NCI-H345 (cell line): ENCODE measurements around the gene FOXI1.

Experiments
- DNase-seq: peaks from one replicate; lab custom pipeline; 2025; lab: John Stamatoyannopoulos, UW

The FOXI1 gene

DNA sequence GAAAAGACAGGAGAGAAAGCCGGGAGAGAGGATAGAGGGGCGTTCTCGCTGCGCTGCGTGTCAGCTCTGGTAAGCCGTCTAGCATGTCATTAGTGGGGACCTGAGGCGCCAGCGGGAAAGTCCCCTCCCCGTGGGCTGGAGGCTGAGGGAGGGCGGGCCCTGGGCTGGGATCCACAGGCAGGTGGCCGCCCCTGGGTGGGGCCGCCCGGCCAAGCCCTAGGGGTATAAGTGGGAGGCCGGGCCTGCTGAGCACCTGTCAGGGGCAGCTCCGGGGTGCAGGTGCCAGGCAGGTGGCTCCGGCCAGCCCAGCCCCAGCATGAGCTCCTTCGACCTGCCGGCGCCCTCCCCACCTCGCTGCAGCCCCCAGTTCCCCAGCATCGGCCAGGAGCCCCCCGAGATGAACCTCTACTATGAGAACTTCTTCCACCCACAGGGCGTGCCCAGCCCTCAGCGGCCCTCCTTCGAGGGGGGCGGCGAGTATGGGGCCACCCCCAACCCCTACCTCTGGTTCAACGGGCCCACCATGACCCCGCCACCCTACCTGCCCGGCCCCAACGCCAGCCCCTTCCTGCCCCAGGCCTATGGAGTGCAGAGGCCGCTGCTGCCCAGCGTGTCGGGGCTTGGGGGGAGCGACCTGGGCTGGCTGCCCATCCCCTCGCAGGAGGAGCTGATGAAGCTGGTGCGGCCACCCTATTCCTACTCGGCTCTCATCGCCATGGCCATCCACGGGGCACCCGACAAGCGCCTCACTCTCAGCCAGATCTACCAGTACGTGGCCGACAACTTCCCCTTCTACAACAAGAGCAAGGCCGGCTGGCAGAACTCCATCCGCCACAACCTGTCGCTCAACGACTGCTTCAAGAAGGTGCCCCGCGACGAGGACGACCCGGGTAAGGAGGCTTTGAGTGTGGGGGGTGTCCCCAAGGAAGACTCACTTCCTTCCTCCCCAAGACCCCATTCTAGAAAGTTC, at the start of gene FOXI1:
TSS of gene FOXI1 (plus strand) at position 256 of the 970 bp plus-strand sequence. CDS start at position 317, 61 bp downstream.
- DNase-seq = no peak

- no peak for DNase-seq
Observed at GRCh38 chr5:170056561-170057267, 49.0 kb upstream of the FOXI1 start.

GRCh38 chr5:170057311-170057710, 48.4 kb upstream of the FOXI1 start:
- DNase-seq = no peak

GRCh38 chr5:170059221-170059620, 46.5 kb upstream of the FOXI1 start:
- DNase-seq = no peak

DNA sequence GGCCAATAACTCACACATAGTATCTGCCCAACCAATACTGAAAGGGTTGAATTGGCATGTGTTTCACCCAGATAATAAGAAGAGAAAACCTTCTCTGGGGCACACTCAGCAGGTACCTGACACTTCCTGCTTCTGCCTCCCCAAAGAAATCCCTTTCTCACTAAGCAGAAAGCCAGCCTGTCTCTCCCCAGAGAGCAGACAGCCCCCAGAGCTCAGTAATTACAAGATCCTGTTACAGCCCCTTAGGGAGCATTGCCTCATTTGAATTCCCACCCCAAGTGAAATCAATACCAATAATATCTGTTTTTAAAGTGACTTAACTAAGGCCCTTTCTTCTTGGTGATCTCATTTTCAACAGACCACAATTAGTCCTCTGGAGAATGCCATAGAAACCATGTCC, 38.5 kb upstream of the FOXI1 start:
- no peak for DNase-seq

- DNase-seq = no peak
Observed at GRCh38 chr5:170067574-170068170, 38.0 kb upstream of the FOXI1 start.

DNA sequence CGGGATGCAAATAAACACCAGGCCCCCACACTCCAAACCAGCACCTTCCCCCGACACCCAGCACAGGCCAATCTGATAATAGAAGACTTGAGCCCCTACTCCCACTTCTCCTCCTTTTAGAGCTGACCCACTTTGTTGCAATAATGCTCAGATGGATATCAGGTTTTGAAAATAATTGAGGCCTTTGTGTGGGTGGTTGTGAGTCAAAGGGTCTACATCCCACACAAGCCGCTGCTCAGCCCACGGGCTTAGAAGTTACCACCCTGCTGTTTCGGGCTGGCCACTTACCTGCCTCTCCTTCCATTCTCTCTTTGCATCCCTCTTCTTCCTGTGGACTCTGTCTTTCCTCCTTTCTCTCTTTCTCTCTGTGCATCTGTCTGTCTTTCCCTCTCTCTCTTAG, 36.2 kb upstream of the FOXI1 start:
- DNase-seq = no peak

DNA sequence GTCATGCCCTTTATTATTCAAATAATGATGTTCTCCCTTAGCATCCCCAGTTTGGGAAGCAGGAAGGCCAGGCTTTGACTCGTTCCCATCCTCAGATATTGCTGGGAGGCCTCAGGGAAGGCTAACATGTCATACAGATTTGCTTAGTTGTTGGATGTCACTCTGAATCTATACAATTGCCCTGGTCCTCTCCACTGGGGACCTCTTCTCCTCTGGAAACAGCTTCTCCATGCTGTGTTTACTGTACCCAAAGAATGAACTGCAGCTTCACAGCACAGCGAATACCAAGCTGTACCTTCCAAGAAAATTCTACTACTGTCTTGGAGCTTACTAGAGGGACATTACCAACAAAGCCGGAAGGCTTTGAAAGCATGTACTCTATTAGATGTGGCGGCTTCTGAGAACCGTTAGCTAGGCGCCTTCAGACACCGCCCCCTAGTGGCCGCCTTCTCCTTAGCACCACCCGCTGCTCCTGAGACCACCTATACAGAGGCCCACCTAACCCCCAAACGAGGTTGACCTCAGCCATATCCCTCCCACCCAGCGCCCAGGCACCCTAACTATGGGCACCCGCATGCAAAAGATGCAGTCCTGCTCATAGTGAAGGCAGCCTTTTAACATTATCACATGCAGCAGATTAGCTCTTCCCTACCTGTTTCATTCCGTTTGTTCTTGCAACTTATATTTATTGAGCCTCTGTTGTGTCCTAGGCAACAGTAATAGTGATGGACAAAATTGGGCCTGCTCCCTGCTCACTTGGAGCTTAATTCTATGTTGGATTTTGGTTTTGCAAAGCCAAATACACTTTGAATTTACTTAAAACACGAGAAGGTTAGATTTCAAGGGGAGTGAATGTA, 34.9 kb upstream of the FOXI1 start:
- DNase-seq = no peak

DNA sequence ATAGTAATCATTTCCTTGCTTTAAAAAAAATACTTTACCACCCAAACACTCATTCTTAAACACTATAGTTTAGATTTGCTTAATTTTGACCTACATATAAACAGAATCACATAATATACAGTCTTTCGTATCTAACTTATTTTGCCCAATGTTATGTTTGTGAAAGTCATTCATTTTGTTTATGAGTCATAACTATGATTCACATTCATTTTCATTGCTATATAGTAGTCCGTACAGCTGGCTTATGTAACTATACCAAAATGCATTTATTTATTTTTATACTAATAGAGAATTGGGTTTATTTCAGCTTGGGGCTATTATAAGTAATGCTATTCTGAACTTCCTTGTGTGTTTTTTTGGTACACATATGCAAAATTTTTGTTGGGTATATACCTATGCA, 33.9 kb upstream of the FOXI1 start:
- no peak for DNase-seq

GRCh38 chr5:170075696-170076095, 30.0 kb upstream of the FOXI1 start:
- no peak for DNase-seq

- DNase-seq = no peak
Observed at GRCh38 chr5:170076211-170076610, 29.5 kb upstream of the FOXI1 start.

- DNase-seq = no peak
Observed at GRCh38 chr5:170076739-170077138, 29.0 kb upstream of the FOXI1 start.

GRCh38 chr5:170077526-170077925, 28.2 kb upstream of the FOXI1 start:
- no peak for DNase-seq

GRCh38 chr5:170078458-170078857, 27.2 kb upstream of the FOXI1 start:
- no peak for DNase-seq

GRCh38 chr5:170078931-170079330, 26.8 kb upstream of the FOXI1 start:
- no peak for DNase-seq

DNA sequence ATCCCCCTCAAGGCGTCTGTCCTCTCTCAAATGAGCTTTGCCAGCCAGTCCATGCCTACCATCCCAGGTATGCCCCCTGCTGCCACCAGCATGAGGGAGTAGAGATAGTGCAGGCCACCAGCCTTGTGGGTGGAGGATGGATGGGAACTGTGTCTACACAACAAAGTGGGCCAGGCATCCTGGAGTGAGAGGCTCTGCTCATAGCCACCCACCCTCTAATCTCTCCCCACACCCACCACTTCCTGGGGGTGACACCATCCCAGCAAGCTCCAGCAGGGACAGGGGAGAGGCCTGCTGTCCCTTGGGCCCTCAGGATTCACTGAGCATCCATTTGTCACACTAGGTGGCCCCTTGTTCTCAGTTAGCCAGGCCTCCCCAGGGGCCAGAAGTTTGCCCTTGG, 25.5 kb upstream of the FOXI1 start:
- DNase-seq = no peak

GRCh38 chr5:170080786-170081445, 24.8 kb upstream of the FOXI1 start:
- DNase-seq = no peak

DNA sequence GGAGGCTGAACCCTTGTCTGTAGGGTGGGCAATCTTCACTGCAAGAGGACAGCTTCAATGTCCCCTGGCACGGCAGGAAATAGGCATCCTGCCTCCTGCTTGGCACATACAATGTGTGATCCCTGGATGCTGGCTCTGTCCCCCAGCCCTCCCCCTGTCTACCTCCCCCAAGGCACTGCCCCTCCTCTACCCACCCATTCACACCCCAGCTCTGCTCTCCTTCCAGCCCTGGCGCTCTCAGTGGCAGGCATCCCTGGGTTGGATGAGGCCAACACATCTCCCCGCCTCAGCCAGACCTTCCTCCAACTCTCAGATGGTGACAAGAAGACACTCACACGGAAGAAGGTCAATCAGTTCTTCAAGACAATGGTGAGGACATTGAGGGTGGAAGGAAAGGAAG, 24.1 kb upstream of the FOXI1 start:
- DNase-seq = no peak

GRCh38 chr5:170082701-170083100, 23.0 kb upstream of the FOXI1 start:
- no peak for DNase-seq

GRCh38 chr5:170087168-170087817, 18.4 kb upstream of the FOXI1 start:
- no peak for DNase-seq
